Rectal smooth muscle tissue (tissue), 1 donor: ENCODE data around the gene CFAP90.

ENCODE experiments used
- H3K27ac ChIP-seq: one replicate; pipeline ENCODE4 v1.7.0; 2013; ENCODE audit warnings: low read depth, low read length, inconsistent platforms
- H3K27me3 ChIP-seq: one replicate; pipeline ENCODE4 v1.7.0; 2013; ENCODE audit warnings: low read length; ENCODE audit not compliant: control insufficient read depth, insufficient read depth
- H3K36me3 ChIP-seq: one replicate; pipeline ENCODE4 v1.7.0; 2013; ENCODE audit warnings: low read length; ENCODE audit not compliant: control insufficient read depth, insufficient read depth
- H3K4me1 ChIP-seq: one replicate; pipeline ENCODE4 v1.7.0; 2013; ENCODE audit warnings: low read length; ENCODE audit not compliant: control insufficient read depth, insufficient read depth
- H3K4me3 ChIP-seq: one replicate; pipeline ENCODE4 v1.7.0; 2013; ENCODE audit warnings: low read length
- H3K9ac ChIP-seq: one replicate; pipeline ENCODE4 v1.7.0; 2013; ENCODE audit warnings: low read length

The CFAP90 gene

GRCh38 chr5:7811715-7812114, 39.2 kb downstream of the CFAP90 start:
- Histone ChIP-seq H3K27me3 (no peaks in the 10 kb centered on the region), H3K36me3 (no peaks in the 10 kb centered on the region), H3K4me3 (no peak overlapping the region), H3K9ac (no peak overlapping the region), H3K4me1 (no peaks in the 10 kb centered on the region), H3K27ac (no peak overlapping the region)

- H3K4me3 ChIP-seq, result no peak overlapping the region
- no peaks in the 10 kb centered on the region for H3K36me3 ChIP-seq
- H3K27ac ChIP-seq, result no peak overlapping the region
- H3K4me1 ChIP-seq, result no peaks in the 10 kb centered on the region
- no peak overlapping the region for H3K9ac ChIP-seq
- no peaks in the 10 kb centered on the region for H3K27me3 ChIP-seq
Measured at GRCh38 chr5:7808998-7809397, 41.9 kb downstream of the CFAP90 start.

- H3K27ac ChIP-seq, result no peak overlapping the region
Measured at GRCh38 chr5:7805379-7805778, 45.6 kb downstream of the CFAP90 start.

GRCh38 chr5:7803937-7804336, 47.0 kb downstream of the CFAP90 start:
- no peaks in the 10 kb centered on the region for H3K27me3 ChIP-seq
- no peak overlapping the region for H3K4me3 ChIP-seq
- H3K27ac ChIP-seq, result no peak overlapping the region
- H3K4me1 ChIP-seq, result no peaks in the 10 kb centered on the region
- H3K36me3 ChIP-seq, result no peaks in the 10 kb centered on the region
- no peak overlapping the region for H3K9ac ChIP-seq

More at GRCh38 chr5:7805379-7805778, 45.6 kb downstream of the CFAP90 start:
- no peaks in the 10 kb centered on the region for H3K36me3 ChIP-seq
- H3K27me3 ChIP-seq, result no peaks in the 10 kb centered on the region
- H3K9ac ChIP-seq, result no peak overlapping the region
- H3K4me3 ChIP-seq, result no peak overlapping the region
- H3K4me1 ChIP-seq, result no peaks in the 10 kb centered on the region

GRCh38 chr5:7802855-7803254, 48.1 kb downstream of the CFAP90 start:
- Histone ChIP-seq H3K27ac (no peak overlapping the region), H3K36me3 (no peaks in the 10 kb centered on the region), H3K27me3 (no peaks in the 10 kb centered on the region), H3K4me1 (no peaks in the 10 kb centered on the region), H3K4me3 (no peak overlapping the region), H3K9ac (no peak overlapping the region)

- H3K9ac ChIP-seq, result no peak overlapping the region
- no peak overlapping the region for H3K4me3 ChIP-seq
- no peak overlapping the region for H3K27ac ChIP-seq
- no peaks in the 10 kb centered on the region for H3K27me3 ChIP-seq
- H3K4me1 ChIP-seq, result no peaks in the 10 kb centered on the region
- no peaks in the 10 kb centered on the region for H3K36me3 ChIP-seq
Measured at GRCh38 chr5:7801891-7802614, 48.9 kb downstream of the CFAP90 start.

- Histone ChIP-seq H3K4me3 (no peak overlapping the region), H3K4me1 (no peaks in the 10 kb centered on the region), H3K27me3 (no peaks in the 10 kb centered on the region), H3K36me3 (no peaks in the 10 kb centered on the region), H3K27ac (no peak overlapping the region), H3K9ac (no peak overlapping the region)
Measured at GRCh38 chr5:7795306-7795705, 55.6 kb downstream of the CFAP90 start.

GRCh38 chr5:7794823-7795222, 56.1 kb downstream of the CFAP90 start:
- no peak overlapping the region for H3K4me3 ChIP-seq
- no peak overlapping the region for H3K27ac ChIP-seq
- H3K36me3 ChIP-seq, result no peaks in the 10 kb centered on the region
- H3K9ac ChIP-seq, result no peak overlapping the region
- H3K27me3 ChIP-seq, result no peaks in the 10 kb centered on the region
- no peaks in the 10 kb centered on the region for H3K4me1 ChIP-seq

- no peak overlapping the region for H3K27ac ChIP-seq
Measured at GRCh38 chr5:7794311-7794710, 56.6 kb downstream of the CFAP90 start.

GRCh38 chr5:7793895-7794294, 57.0 kb downstream of the CFAP90 start:
- no peak overlapping the region for H3K27ac ChIP-seq
- H3K27me3 ChIP-seq, result no peaks in the 10 kb centered on the region
- no peak overlapping the region for H3K9ac ChIP-seq

More at GRCh38 chr5:7794311-7794710, 56.6 kb downstream of the CFAP90 start:
- Histone ChIP-seq H3K4me3 (no peak overlapping the region), H3K9ac (no peak overlapping the region), H3K27me3 (no peaks in the 10 kb centered on the region), H3K4me1 (no peaks in the 10 kb centered on the region), H3K36me3 (no peaks in the 10 kb centered on the region)

GRCh38 chr5:7789567-7789966, 61.4 kb downstream of the CFAP90 start:
- Histone ChIP-seq H3K9ac (no peak overlapping the region), H3K36me3 (no peaks in the 10 kb centered on the region), H3K27ac (no peak overlapping the region), H3K4me1 (no peaks in the 10 kb centered on the region), H3K27me3 (no peaks in the 10 kb centered on the region), H3K4me3 (no peak overlapping the region)

More at GRCh38 chr5:7793895-7794294, 57.0 kb downstream of the CFAP90 start:
- no peaks in the 10 kb centered on the region for H3K4me1 ChIP-seq
- no peak overlapping the region for H3K4me3 ChIP-seq
- no peaks in the 10 kb centered on the region for H3K36me3 ChIP-seq

- Histone ChIP-seq H3K27ac (no peak overlapping the region), H3K36me3 (no peaks in the 10 kb centered on the region), H3K27me3 (no peaks in the 10 kb centered on the region), H3K9ac (no peak overlapping the region), H3K4me1 (no peaks in the 10 kb centered on the region), H3K4me3 (no peak overlapping the region)
Measured at GRCh38 chr5:7787770-7788169, 63.2 kb downstream of the CFAP90 start.

- H3K9ac ChIP-seq, result no peak overlapping the region
- H3K27me3 ChIP-seq, result no peaks in the 10 kb centered on the region
- no peaks in the 10 kb centered on the region for H3K4me1 ChIP-seq
- no peak overlapping the region for H3K27ac ChIP-seq
- H3K4me3 ChIP-seq, result no peak overlapping the region
- H3K36me3 ChIP-seq, result no peaks in the 10 kb centered on the region
Measured at GRCh38 chr5:7784683-7785380, 66.1 kb downstream of the CFAP90 start.
